ENCODE results near the gene CELF2. TPM values are rescaled to one million over a fixed set of nuclear protein-coding genes. Genes with fewer than 3 reads are reported as not detected.

The CELF2 gene
- total and polyA plus RNA-seq, 9 of the 15 experiments (the other 6 are each of a cell fraction or from before 2014, with no cell fraction given) = 4.0 to 20.3 (median 11.1) TPM

GRCh38 chr10:11212288-11213085 lies 194.8 kb downstream of the CELF2 start (continued):
- TF ChIP-seq ZNF609 (CRISPR knock-in tag; IDR thresholded peaks at IDR 0.05; ENCODE audit: borderline replicate concordance) = no peak
- TF ChIP-seq CEBPG (CRISPR knock-in tag; IDR thresholded peaks at IDR 0.05) = no peak
- no peak for TF ChIP-seq CEBPG (tag; conservative IDR thresholded peaks at IDR 0.05 in 1 of 2, IDR thresholded peaks at IDR 0.05 in 1 of 2)
- TF ChIP-seq DPF2 (IDR thresholded peaks at IDR 0.05) = no peak
- no peak for TF ChIP-seq PTRF (tag; IDR thresholded peaks at IDR 0.05)

- H3K79me2 ChIP-seq (ENCODE audit: control insufficient read depth, insufficient read depth, low read length) = no peaks in the 10 kb centered on the region
- H3K4me1 ChIP-seq (replicated peaks in 1 of 2; ENCODE audit: control insufficient read depth in 2 of 2, insufficient read depth in 2 of 2, low read length in 2 of 2) = no peaks in the 10 kb centered on the region
- no peaks in the 10 kb centered on the region for H3K36me3 ChIP-seq (ENCODE audit: control insufficient read depth, insufficient read depth, low read length)
- no peaks in the 10 kb centered on the region for H3K9me1 ChIP-seq (ENCODE audit: control insufficient read depth, insufficient read depth, low read length)
- H3K9ac ChIP-seq (ENCODE audit: insufficient read depth in 1 of 2, low read depth in 2 of 2, low read length in 2 of 2) = no peak overlapping the region
- DNase-seq (ENCODE audit: extremely low read depth in 1 of 4, low spot score in 3 of 4) (no peak), FAIRE-seq (no peak), ATAC-seq (no peak)
- CTCF ChIA-PET (ENCODE audit: low intra/inter-chr PET ratio) = no interaction called here
- intact Hi-C loops (cut with micrococcal nuclease) = no loop called here
- in situ Hi-C loops (cut with MboI) = no loop called here
- no peak overlapping the region for H3K4me2 ChIP-seq (ENCODE audit: insufficient read depth, low read length)
- BruUV-seq (replicated peaks) = no TSS peak
- H3K27ac ChIP-seq (ENCODE audit: extremely low read depth, low read depth, low read length) = no peak overlapping the region
- H3K9me3 ChIP-seq (replicated peaks; ENCODE audit: control insufficient read depth, insufficient read depth, low read depth, low read length) = no peaks in the 10 kb centered on the region
- POLR2A ChIA-PET = no interaction called here
- H4K20me1 ChIP-seq (replicated peaks; ENCODE audit: control insufficient read depth, insufficient read depth, low read length) = no peaks in the 10 kb centered on the region
- H3K4me3 ChIP-seq = no peak overlapping the region
- no peak overlapping the region for H2AFZ ChIP-seq (ENCODE audit: low read depth, low read length)
- no peaks in the 10 kb centered on the region for H3K27me3 ChIP-seq (ENCODE audit: control insufficient read depth in 2 of 2, insufficient read depth in 2 of 2, low read length in 2 of 2)
- WGBS (ENCODE audit: insufficient coverage, low coverage, missing lambda C conversion rate) = 40% methylated on average over 4 of the region's 4 CpGs
- TF ChIP-seq ARID1B (IDR thresholded peaks at IDR 0.05) = no peak
- no peak for TF ChIP-seq FOXP4 (CRISPR knock-in tag; IDR thresholded peaks at IDR 0.05; ENCODE audit: borderline replicate concordance)
- no peak for TF ChIP-seq SRSF7 (optimal IDR thresholded peaks at IDR 0.05; ENCODE audit: low read depth, low read length)
- TF ChIP-seq SUPT5H (IDR thresholded peaks at IDR 0.05) = no peak
- no peak for TF ChIP-seq HLTF (IDR thresholded peaks at IDR 0.05)
- TF ChIP-seq CHAMP1 (IDR thresholded peaks at IDR 0.05) = no peak
These were observed 195.5 kb downstream of the CELF2 start for GRCh38 chr10:11213137-11213536.

Measured in K562 (cell line).